ENCODE measurements around the gene UGT1A6. TPM values are rescaled to one million over a fixed set of nuclear protein-coding genes. Genes with fewer than 3 reads are reported as not detected.

UGT1A6 gene
- total RNA-seq, 1 donor from 2014 or later = 3.2 TPM

DNA sequence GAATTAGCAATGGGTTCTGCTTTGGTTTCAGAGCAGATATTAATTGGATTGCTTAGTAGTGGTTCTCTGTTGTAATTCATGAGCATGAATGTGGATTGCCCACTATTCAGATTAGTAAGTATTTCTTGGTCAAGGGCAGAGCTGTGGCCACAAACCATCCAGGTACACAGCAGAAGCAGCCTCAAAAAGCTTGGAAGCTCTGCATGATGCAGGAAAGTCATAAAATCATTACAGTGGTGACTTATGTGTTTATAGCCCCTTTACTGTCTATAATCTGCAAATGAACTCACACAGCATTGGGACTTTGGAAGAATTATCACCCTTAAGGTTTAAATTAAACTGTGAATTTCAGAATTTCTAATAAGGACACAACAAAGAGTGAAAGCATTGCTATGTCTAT lies 65.5 kb downstream of the UGT1A6 start:
- no peaks in the 10 kb centered on the region for H3K27me3 ChIP-seq
- TF ChIP-seq, protein P1, sequence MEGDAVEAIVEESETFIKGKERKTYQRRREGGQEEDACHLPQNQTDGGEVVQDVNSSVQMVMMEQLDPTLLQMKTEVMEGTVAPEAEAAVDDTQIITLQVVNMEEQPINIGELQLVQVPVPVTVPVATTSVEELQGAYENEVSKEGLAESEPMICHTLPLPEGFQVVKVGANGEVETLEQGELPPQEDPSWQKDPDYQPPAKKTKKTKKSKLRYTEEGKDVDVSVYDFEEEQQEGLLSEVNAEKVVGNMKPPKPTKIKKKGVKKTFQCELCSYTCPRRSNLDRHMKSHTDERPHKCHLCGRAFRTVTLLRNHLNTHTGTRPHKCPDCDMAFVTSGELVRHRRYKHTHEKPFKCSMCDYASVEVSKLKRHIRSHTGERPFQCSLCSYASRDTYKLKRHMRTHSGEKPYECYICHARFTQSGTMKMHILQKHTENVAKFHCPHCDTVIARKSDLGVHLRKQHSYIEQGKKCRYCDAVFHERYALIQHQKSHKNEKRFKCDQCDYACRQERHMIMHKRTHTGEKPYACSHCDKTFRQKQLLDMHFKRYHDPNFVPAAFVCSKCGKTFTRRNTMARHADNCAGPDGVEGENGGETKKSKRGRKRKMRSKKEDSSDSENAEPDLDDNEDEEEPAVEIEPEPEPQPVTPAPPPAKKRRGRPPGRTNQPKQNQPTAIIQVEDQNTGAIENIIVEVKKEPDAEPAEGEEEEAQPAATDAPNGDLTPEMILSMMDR (IDR thresholded peaks at IDR 0.05) = no peak
- no peaks in the 10 kb centered on the region for H3K9me3 ChIP-seq
- no peaks in the 10 kb centered on the region for H3K4me1 ChIP-seq
- H3K36me3 ChIP-seq = no peaks in the 10 kb centered on the region
- intact Hi-C loops (cut with DNase I) = no loop called here
- H3K27ac ChIP-seq = no peak overlapping the region
- no peak for DNase-seq
- ATAC-seq = no peak
- H3K4me3 ChIP-seq = no peak overlapping the region

DNA sequence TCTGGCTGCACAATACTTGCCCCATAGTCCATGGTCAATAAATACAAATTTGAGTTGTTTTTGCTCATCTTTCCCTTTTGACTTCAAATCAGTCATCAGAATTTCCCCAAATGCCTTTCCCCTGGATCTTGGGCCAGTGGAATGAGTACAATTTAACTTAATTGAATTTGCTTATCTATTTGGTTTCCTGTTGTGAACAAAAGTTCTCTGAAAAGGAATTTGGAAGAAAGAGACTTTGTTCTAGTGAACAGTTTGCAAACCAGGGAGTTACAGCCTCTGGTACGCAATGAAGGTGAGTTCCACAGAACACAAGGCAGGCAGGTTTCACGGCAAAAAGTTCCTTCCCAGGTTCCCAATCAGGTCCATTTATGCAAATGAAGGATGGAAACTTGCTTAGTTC lies 66.2 kb downstream of the UGT1A6 start:
- ATAC-seq (no peak), DNase-seq (no peak)
- H3K9me3 ChIP-seq = no peaks in the 10 kb centered on the region
- intact Hi-C loops (cut with DNase I) = no loop called here
- H3K27ac ChIP-seq = no peak overlapping the region
- H3K4me3 ChIP-seq = no peak overlapping the region
- TF ChIP-seq, protein P1 (IDR thresholded peaks at IDR 0.05) = no peak
- H3K36me3 ChIP-seq = no peaks in the 10 kb centered on the region
- no peaks in the 10 kb centered on the region for H3K27me3 ChIP-seq
- H3K4me1 ChIP-seq = no peaks in the 10 kb centered on the region

DNA sequence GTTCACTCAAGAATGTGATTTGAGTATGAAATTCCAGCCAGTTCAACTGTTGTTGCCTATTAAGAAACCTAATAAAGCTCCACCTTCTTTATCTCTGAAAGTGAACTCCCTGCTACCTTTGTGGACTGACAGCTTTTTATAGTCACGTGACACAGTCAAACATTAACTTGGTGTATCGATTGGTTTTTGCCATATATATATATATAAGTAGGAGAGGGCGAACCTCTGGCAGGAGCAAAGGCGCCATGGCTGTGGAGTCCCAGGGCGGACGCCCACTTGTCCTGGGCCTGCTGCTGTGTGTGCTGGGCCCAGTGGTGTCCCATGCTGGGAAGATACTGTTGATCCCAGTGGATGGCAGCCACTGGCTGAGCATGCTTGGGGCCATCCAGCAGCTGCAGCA lies 67.4 kb downstream of the UGT1A6 start, which contains the start of gene UGT1A1:
TSS of gene UGT1A1 (plus strand) at position 228 of the 400 bp plus-strand sequence. CDS start at position 246, 18 bp downstream.
- H3K4me3 ChIP-seq = no peak within 1 kb of the TSS
- TF ChIP-seq, protein P1 (IDR thresholded peaks at IDR 0.05) = no peak
- H3K27ac ChIP-seq = no peak within 1 kb of the TSS
- no peak for DNase-seq
- H3K4me1 ChIP-seq = no peaks in the 10 kb centered on the region
- ATAC-seq = no peak
- no peaks in the 10 kb centered on the region for H3K27me3 ChIP-seq
- intact Hi-C loops (cut with DNase I) = no loop called here
- no peaks in the 10 kb centered on the region for H3K9me3 ChIP-seq
- no peaks in the 10 kb centered on the region for H3K36me3 ChIP-seq

DNA sequence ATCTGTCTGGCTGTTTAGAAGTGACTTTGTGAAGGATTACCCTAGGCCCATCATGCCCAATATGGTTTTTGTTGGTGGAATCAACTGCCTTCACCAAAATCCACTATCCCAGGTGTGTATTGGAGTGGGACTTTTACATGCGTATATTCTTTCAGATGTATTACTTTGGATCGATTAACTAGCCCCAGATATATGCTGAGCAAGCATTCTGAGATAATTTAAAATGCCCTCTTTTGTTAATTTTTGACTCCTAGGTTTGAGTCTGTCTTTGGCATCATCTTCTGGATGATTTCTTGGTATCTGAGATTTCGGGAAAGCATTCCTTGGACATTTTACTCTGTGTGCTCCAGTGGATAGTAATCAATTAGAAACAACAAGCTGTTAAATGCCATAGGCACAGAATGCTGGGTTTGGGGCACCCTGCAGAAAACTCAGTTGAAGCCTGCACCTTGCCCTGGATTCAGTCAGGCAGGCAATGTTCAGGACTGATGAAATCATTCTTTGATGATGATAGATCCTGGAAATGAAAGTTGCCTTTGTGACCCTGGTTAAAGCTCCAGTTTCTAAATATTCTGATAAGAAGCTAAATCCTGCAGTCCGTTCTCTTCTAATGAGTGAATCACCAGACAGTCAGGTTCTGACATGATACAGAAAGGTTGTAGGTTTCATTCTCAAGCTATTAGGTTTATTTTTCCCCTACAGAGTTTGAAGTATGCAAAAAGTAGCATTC lies 68.5 kb downstream of the UGT1A6 start:
- DNase-seq (no peak), ATAC-seq (no peak)
- no peak overlapping the region for H3K4me3 ChIP-seq
- intact Hi-C loops (cut with DNase I) = no loop called here
- TF ChIP-seq, protein P1 (IDR thresholded peaks at IDR 0.05) = no peak
- H3K27me3 ChIP-seq = no peaks in the 10 kb centered on the region
- no peaks in the 10 kb centered on the region for H3K36me3 ChIP-seq
- no peak overlapping the region for H3K27ac ChIP-seq
- H3K4me1 ChIP-seq = no peaks in the 10 kb centered on the region
- H3K9me3 ChIP-seq = no peaks in the 10 kb centered on the region

DNA sequence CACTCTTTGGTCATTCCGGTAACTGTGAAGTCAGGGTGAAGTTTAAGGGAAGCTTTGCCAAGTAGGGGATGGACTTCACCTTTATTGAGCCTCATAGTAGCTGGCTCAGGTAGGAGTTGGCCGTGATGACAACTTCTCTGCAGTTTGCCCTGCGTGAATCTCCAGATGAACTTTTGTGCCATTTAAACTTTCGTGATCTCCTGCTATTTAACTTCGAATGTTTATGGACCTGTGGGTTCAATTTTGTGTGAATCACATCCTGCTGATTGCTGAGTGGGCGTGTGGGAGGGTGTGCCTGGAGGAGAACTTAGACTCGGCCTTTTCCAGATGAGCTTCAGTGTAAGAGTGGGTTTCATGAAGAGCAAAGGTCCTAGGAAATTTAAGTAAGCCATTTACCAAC lies 71.6 kb downstream of the UGT1A6 start:
- H3K27ac ChIP-seq = no peak overlapping the region
- H3K4me3 ChIP-seq = no peak overlapping the region
- no peaks in the 10 kb centered on the region for H3K9me3 ChIP-seq
- no peaks in the 10 kb centered on the region for H3K36me3 ChIP-seq
- TF ChIP-seq, protein P1 (IDR thresholded peaks at IDR 0.05) = no peak
- H3K27me3 ChIP-seq = no peaks in the 10 kb centered on the region
- intact Hi-C loops (cut with DNase I) = no loop called here
- DNase-seq (no peak), ATAC-seq (no peak)
- H3K4me1 ChIP-seq = no peaks in the 10 kb centered on the region
